ENCODE results near the gene INTS11. TPM values are rescaled to one million over a fixed set of nuclear protein-coding genes. Genes with fewer than 3 reads are reported as not detected.

The INTS11 gene
- total and polyA plus RNA-seq, 4 donors: 26.3 to 40.5 (median 34.5) TPM

DNA sequence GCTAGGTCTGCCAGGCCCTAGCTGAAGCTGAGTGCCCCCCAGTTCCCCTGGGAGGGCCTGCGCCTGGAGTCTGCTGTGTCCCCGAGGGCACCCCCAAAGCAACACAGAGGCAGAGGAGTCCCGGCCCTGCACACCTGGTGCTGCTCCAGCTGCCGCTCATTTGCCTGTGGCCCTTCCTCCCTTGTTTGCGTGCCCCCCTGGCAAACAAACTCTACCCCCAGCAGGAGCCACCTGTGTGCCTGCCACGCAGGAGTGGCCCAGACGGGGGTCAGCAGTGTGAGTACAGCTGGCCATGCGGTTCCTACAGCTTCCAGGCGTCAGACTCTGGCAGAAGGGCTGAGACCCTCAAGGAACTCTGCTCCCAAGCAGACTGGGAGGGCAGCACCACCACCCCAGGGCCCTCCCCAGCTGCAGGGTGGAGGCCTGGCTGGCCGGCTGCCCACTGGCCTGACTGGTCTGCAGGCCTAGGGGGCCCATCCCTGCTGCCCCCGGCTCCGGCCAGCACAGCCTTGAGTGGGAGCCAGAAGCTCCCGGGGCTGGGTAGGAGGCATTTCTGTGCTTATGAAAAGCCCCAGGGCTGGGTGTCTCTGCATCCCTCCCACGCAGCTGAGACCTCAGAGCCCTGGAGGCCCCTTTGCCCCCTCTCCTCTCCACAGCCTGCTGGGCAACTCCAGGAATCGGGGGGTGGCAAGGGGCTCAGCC lies 6.1 kb upstream of the INTS11 start:
- WGBS: 78% methylated on average over 15 of the region's 15 CpGs
- Histone ChIP-seq H3K4me1 (ENCODE audit: control insufficient read depth in 4 of 4, insufficient read depth in 4 of 4, low read length in 3 of 4) (peaks cover 13 to 37% (median 26%) of the 10 kb centered on the region in 4 donors), H3K9ac (ENCODE audit: low read depth in 1 of 2, low read length in 2 of 2) (no peak overlapping the region), H3K27me3 (ENCODE audit: control insufficient read depth in 4 of 4, insufficient read depth in 4 of 4, low read length in 3 of 4) (no peaks in the 10 kb centered on the region), H3K4me3 (ENCODE audit: low read depth in 1 of 3, low read length in 3 of 3) (no peak overlapping the region), H3K27ac (ENCODE audit: low read depth in 1 of 2, low read length in 2 of 2) (no peak overlapping the region), H3K36me3 (ENCODE audit: control insufficient read depth in 4 of 4, insufficient read depth in 3 of 4, low read depth in 1 of 4, low read length in 3 of 4) (peaks cover 0 to 11% (median 6%) of the 10 kb centered on the region in 4 donors), H3K9me3 (ENCODE audit: control insufficient read depth in 4 of 4, low read length in 3 of 4) (no peaks in the 10 kb centered on the region)
- TF ChIP-seq FOXA2 (IDR thresholded peaks at IDR 0.05) (no peak), TAF1 (conservative IDR thresholded peaks at IDR 0.05) (no peak), REST (IDR thresholded peaks at IDR 0.05) (no peak), GABPA (IDR thresholded peaks at IDR 0.05 in 1 of 2, conservative IDR thresholded peaks at IDR 0.05 in 1 of 2) (no peak), RAD21 (IDR thresholded peaks at IDR 0.05) (no peak), SP1 (IDR thresholded peaks at IDR 0.05) (no peak), RXRA (IDR thresholded peaks at IDR 0.05) (no peak), YY1 (IDR thresholded peaks at IDR 0.05) (no peak), JUND (IDR thresholded peaks at IDR 0.05) (no peak), HNF4G (IDR thresholded peaks at IDR 0.05) (no peak), HNF4A (conservative IDR thresholded peaks at IDR 0.05) (no peak), NR2F2 (IDR thresholded peaks at IDR 0.05) (no peak), ATF3 (IDR thresholded peaks at IDR 0.05) (no peak), MAX (IDR thresholded peaks at IDR 0.05) (no peak), FOXA1 (IDR thresholded peaks at IDR 0.05) (no peak), EGR1 (IDR thresholded peaks at IDR 0.05; ENCODE audit: low read depth in 2 of 2) (no peak)
- TF ChIP-seq, protein P1, sequence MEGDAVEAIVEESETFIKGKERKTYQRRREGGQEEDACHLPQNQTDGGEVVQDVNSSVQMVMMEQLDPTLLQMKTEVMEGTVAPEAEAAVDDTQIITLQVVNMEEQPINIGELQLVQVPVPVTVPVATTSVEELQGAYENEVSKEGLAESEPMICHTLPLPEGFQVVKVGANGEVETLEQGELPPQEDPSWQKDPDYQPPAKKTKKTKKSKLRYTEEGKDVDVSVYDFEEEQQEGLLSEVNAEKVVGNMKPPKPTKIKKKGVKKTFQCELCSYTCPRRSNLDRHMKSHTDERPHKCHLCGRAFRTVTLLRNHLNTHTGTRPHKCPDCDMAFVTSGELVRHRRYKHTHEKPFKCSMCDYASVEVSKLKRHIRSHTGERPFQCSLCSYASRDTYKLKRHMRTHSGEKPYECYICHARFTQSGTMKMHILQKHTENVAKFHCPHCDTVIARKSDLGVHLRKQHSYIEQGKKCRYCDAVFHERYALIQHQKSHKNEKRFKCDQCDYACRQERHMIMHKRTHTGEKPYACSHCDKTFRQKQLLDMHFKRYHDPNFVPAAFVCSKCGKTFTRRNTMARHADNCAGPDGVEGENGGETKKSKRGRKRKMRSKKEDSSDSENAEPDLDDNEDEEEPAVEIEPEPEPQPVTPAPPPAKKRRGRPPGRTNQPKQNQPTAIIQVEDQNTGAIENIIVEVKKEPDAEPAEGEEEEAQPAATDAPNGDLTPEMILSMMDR (IDR thresholded peaks at IDR 0.05; ENCODE audit: low read depth, low read length, missing input control): no peak
- TF ChIP-seq, protein P2, sequence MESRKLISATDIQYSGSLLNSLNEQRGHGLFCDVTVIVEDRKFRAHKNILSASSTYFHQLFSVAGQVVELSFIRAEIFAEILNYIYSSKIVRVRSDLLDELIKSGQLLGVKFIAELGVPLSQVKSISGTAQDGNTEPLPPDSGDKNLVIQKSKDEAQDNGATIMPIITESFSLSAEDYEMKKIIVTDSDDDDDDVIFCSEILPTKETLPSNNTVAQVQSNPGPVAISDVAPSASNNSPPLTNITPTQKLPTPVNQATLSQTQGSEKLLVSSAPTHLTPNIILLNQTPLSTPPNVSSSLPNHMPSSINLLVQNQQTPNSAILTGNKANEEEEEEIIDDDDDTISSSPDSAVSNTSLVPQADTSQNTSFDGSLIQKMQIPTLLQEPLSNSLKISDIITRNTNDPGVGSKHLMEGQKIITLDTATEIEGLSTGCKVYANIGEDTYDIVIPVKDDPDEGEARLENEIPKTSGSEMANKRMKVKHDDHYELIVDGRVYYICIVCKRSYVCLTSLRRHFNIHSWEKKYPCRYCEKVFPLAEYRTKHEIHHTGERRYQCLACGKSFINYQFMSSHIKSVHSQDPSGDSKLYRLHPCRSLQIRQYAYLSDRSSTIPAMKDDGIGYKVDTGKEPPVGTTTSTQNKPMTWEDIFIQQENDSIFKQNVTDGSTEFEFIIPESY (IDR thresholded peaks at IDR 0.05): no peak
- no peak for DNase-seq (ENCODE audit: low spot score)

Measured in liver (tissue), 9 donors.